ENCODE measurements around the gene ZNF780A. TPM values are rescaled to one million over a fixed set of nuclear protein-coding genes. Genes with fewer than 3 reads are reported as not detected.
"Not testable (repeated sequence)": the region's sequence is repeated elsewhere in the genome, so short reads cannot be mapped to it uniquely, and the experiment has no call there.

Gene ZNF780A
- polyA plus RNA-seq, 1 donor from 2014 or later, result 7.4 TPM

- Histone ChIP-seq H3K36me3 (ENCODE audit: insufficient read depth, low read length) (no peaks in the 10 kb centered on the region), H3K4me3 (ENCODE audit: low read length) (no peak overlapping the region), H3K9me2 (ENCODE audit: insufficient read depth, low read length) (no peaks in the 10 kb centered on the region), H3K27ac (ENCODE audit: low read length) (no peak overlapping the region), H3K27me3 (ENCODE audit: insufficient read depth, low read depth, low read length) (no peaks in the 10 kb centered on the region), H3K79me2 (replicated peaks; ENCODE audit: insufficient read depth, low read length) (no peaks in the 10 kb centered on the region), H4K20me1 (ENCODE audit: insufficient read depth) (no peaks in the 10 kb centered on the region), H2AFZ (ENCODE audit: low read depth, low read length) (no peak overlapping the region), H3K4me2 (ENCODE audit: low read length) (no peak overlapping the region), H3K9ac (ENCODE audit: low read length) (no peak overlapping the region), H3K9me3 (ENCODE audit: low read length) (no peaks in the 10 kb centered on the region), H3F3A (ENCODE audit: insufficient read depth, low read length, poor library complexity, severe bottlenecking) (no peaks in the 10 kb centered on the region)
- TF ChIP-seq EZH2 (IDR thresholded peaks at IDR 0.05; ENCODE audit: borderline replicate concordance, insufficient read depth, low read length, poor library complexity, severe bottlenecking) (no peak), EP300 (conservative IDR thresholded peaks at IDR 0.05; ENCODE audit: poor library complexity, severe bottlenecking) (no peak)
These were observed 38.7 kb upstream of the ZNF780A start for GRCh38 chr19:40129425-40129824.

GRCh38 chr19:40128991-40129390 is 38.2 kb upstream of the ZNF780A start:
- Histone ChIP-seq H3F3A (ENCODE audit: insufficient read depth, low read length, poor library complexity, severe bottlenecking) (no peaks in the 10 kb centered on the region), H3K79me2 (replicated peaks; ENCODE audit: insufficient read depth, low read length) (no peaks in the 10 kb centered on the region), H3K27ac (ENCODE audit: low read length) (no peak overlapping the region), H3K9me3 (ENCODE audit: low read length) (no peaks in the 10 kb centered on the region), H3K4me2 (ENCODE audit: low read length) (no peak overlapping the region), H3K4me3 (ENCODE audit: low read length) (no peak overlapping the region), H2AFZ (ENCODE audit: low read depth, low read length) (no peak overlapping the region), H4K20me1 (ENCODE audit: insufficient read depth) (no peaks in the 10 kb centered on the region), H3K9ac (ENCODE audit: low read length) (no peak overlapping the region), H3K9me2 (ENCODE audit: insufficient read depth, low read length) (no peaks in the 10 kb centered on the region), H3K36me3 (ENCODE audit: insufficient read depth, low read length) (no peaks in the 10 kb centered on the region), H3K27me3 (ENCODE audit: insufficient read depth, low read depth, low read length) (no peaks in the 10 kb centered on the region)
- TF ChIP-seq TAF1 (IDR thresholded peaks at IDR 0.05; ENCODE audit: low read depth) (no peak), EZH2 (IDR thresholded peaks at IDR 0.05; ENCODE audit: borderline replicate concordance, insufficient read depth, low read length, poor library complexity, severe bottlenecking) (no peak), SMC3 (conservative IDR thresholded peaks at IDR 0.05; ENCODE audit: poor library complexity) (no peak), POLR2AphosphoS5 (IDR thresholded peaks at IDR 0.05) (no peak), EP300 (conservative IDR thresholded peaks at IDR 0.05; ENCODE audit: poor library complexity, severe bottlenecking) (no peak), RAD21 (conservative IDR thresholded peaks at IDR 0.05) (no peak), MXI1 (conservative IDR thresholded peaks at IDR 0.05; ENCODE audit: poor library complexity, severe bottlenecking) (no peak), CTCF (IDR thresholded peaks at IDR 0.05; ENCODE audit: poor library complexity, severe bottlenecking) (no peak), REST (IDR thresholded peaks at IDR 0.05; ENCODE audit: borderline replicate concordance) (no peak)

- Histone ChIP-seq H3K27ac (ENCODE audit: low read length) (no peak overlapping the region), H3K9me2 (ENCODE audit: insufficient read depth, low read length) (no peaks in the 10 kb centered on the region), H3K27me3 (ENCODE audit: insufficient read depth, low read depth, low read length) (no peaks in the 10 kb centered on the region), H2AFZ (ENCODE audit: low read depth, low read length) (no peak overlapping the region), H4K20me1 (ENCODE audit: insufficient read depth) (no peaks in the 10 kb centered on the region), H3K79me2 (replicated peaks; ENCODE audit: insufficient read depth, low read length) (no peaks in the 10 kb centered on the region), H3K36me3 (ENCODE audit: insufficient read depth, low read length) (no peaks in the 10 kb centered on the region), H3K9me3 (ENCODE audit: low read length) (no peaks in the 10 kb centered on the region), H3K4me2 (ENCODE audit: low read length) (no peak overlapping the region), H3F3A (ENCODE audit: insufficient read depth, low read length, poor library complexity, severe bottlenecking) (no peaks in the 10 kb centered on the region), H3K4me3 (ENCODE audit: low read length) (no peak overlapping the region), H3K9ac (ENCODE audit: low read length) (no peak overlapping the region)
- TF ChIP-seq TAF1 (IDR thresholded peaks at IDR 0.05; ENCODE audit: low read depth) (no peak), POLR2AphosphoS5 (IDR thresholded peaks at IDR 0.05) (no peak), EP300 (conservative IDR thresholded peaks at IDR 0.05; ENCODE audit: poor library complexity, severe bottlenecking) (no peak), MXI1 (conservative IDR thresholded peaks at IDR 0.05; ENCODE audit: poor library complexity, severe bottlenecking) (no peak), REST (IDR thresholded peaks at IDR 0.05; ENCODE audit: borderline replicate concordance) (no peak), RAD21 (conservative IDR thresholded peaks at IDR 0.05) (no peak)
These were observed 28.6 kb upstream of the ZNF780A start for GRCh38 chr19:40119380-40119779.

- not testable (repeated sequence) for H3F3A ChIP-seq (ENCODE audit: insufficient read depth, low read length, poor library complexity, severe bottlenecking); H4K20me1 ChIP-seq (ENCODE audit: insufficient read depth); H3K4me3 ChIP-seq (ENCODE audit: low read length); H3K9ac ChIP-seq (ENCODE audit: low read length); H3K9me3 ChIP-seq (ENCODE audit: low read length); H3K36me3 ChIP-seq (ENCODE audit: insufficient read depth, low read length); H3K27ac ChIP-seq (ENCODE audit: low read length); H3K9me2 ChIP-seq (ENCODE audit: insufficient read depth, low read length); H3K27me3 ChIP-seq (ENCODE audit: insufficient read depth, low read depth, low read length); H3K4me2 ChIP-seq (ENCODE audit: low read length); H3K79me2 ChIP-seq (replicated peaks; ENCODE audit: insufficient read depth, low read length); H2AFZ ChIP-seq (ENCODE audit: low read depth, low read length)
These were observed 27.9 kb upstream of the ZNF780A start for GRCh38 chr19:40118638-40119037.

Measured in neural cell (in vitro differentiated cells).